CD14-positive monocyte (primary cell): Measurements from ENCODE around the gene CNTNAP2. TPM values are rescaled to one million over a fixed set of nuclear protein-coding genes. Genes with fewer than 3 reads are reported as not detected.

Experiments used
- DNase-seq, 3 donors: peaks; one replicate each; pipeline ENCODE4 v3.0.0-alpha.2; 2011 to 2022
- H2AFZ ChIP-seq: 2 replicates; pipeline ENCODE4 v1.6.0; 2012; ENCODE audit warnings: mild to moderate bottlenecking, low read depth, low read length, inconsistent platforms; ENCODE audit not compliant: insufficient read depth, poor library complexity, severe bottlenecking
- H3K27ac ChIP-seq, 2 donors: 1 replicate in 1 of 2; 2 replicates in 1 of 2; pipeline ENCODE4 v1.5.1; 2012 to 2013; ENCODE audit warnings: low read length in 2 of 2, control low read depth in 1 of 2, inconsistent platforms in 1 of 2, low read depth in 1 of 2, mild to moderate bottlenecking in 1 of 2
- H3K27me3 ChIP-seq, 2 donors: one replicate each; pipeline versions ENCODE4 v1.6.0 to v1.6.1; 2011 to 2013; ENCODE audit warnings: low read length in 2 of 2; ENCODE audit not compliant: control insufficient read depth in 2 of 2, insufficient read depth in 2 of 2
- H3K36me3 ChIP-seq, 2 donors: replicated peaks in 1 of 2; 1 replicate in 1 of 2; 2 replicates in 1 of 2; pipeline versions ENCODE4 v1.5.1 to v1.6.1; 2012 to 2013; ENCODE audit warnings: low read length in 2 of 2, control low read depth in 1 of 2, inconsistent platforms in 1 of 2, mild to moderate bottlenecking in 1 of 2; ENCODE audit not compliant: insufficient read depth in 2 of 2, control insufficient read depth in 1 of 2
- H3K4me1 ChIP-seq, 2 donors: 1 replicate in 1 of 2; 2 replicates in 1 of 2; pipeline versions ENCODE4 v1.5.1 to v1.6.1; 2012 to 2013; ENCODE audit warnings: low read length in 2 of 2, control low read depth in 1 of 2, inconsistent platforms in 1 of 2, mild to moderate bottlenecking in 1 of 2, moderate library complexity in 1 of 2; ENCODE audit not compliant: insufficient read depth in 2 of 2, control insufficient read depth in 1 of 2
- H3K4me2 ChIP-seq: replicated peaks from 2 replicates; pipeline ENCODE3; 2012; ENCODE audit warnings: low read length, moderate library complexity, mild to moderate bottlenecking; ENCODE audit not compliant: poor library complexity, severe bottlenecking; ENCODE audit errors: extremely low read depth
- H3K4me3 ChIP-seq, 3 experiments: fragments of 200-600 bp in 1 of 3; sonication (generic) in 1 of 3; replicated peaks in 1 of 3; 1 replicate in 2 of 3; 2 replicates in 1 of 3; pipeline ENCODE4 v1.5.1; 2011 to 2013; ENCODE audit warnings: low read length in 3 of 3, mild to moderate bottlenecking in 3 of 3, control low read depth in 2 of 3, low read depth in 2 of 3, inconsistent platforms in 1 of 3, moderate library complexity in 1 of 3
- H3K79me2 ChIP-seq: 2 replicates; pipeline ENCODE4 v1.6.0; 2012; ENCODE audit warnings: mild to moderate bottlenecking, control low read depth, inconsistent platforms, low read length, moderate library complexity; ENCODE audit not compliant: insufficient read depth
- H3K9ac ChIP-seq: 2 replicates; pipeline ENCODE4 v1.6.0; 2017; ENCODE audit warnings: low read length, mild to moderate bottlenecking; ENCODE audit not compliant: insufficient read depth, poor library complexity, severe bottlenecking
- H3K9me3 ChIP-seq, 2 donors: replicated peaks in 1 of 2; 1 replicate in 1 of 2; 2 replicates in 1 of 2; pipeline versions ENCODE4 v1.5.1 to v1.6.1; 2012 to 2013; ENCODE audit warnings: low read length in 2 of 2, control low read depth in 1 of 2; ENCODE audit not compliant: control insufficient read depth in 1 of 2, insufficient read depth in 1 of 2
- H4K20me1 ChIP-seq: 2 replicates; pipeline ENCODE4 v1.6.0; 2012; ENCODE audit warnings: mild to moderate bottlenecking, low read length, control low read depth, moderate library complexity; ENCODE audit not compliant: insufficient read depth
- H3K27ac Mint-ChIP-seq, 7 donors: one replicate each; pipeline ENCODE4 v1.8.0; 2020; ENCODE audit warnings: mild to moderate bottlenecking in 7 of 7, mixed read lengths in 7 of 7, moderate library complexity in 6 of 7, inconsistent platforms in 2 of 7
- H3K27me3 Mint-ChIP-seq, 3 donors: one replicate each; pipeline ENCODE4 v1.8.0; 2021 to 2022; ENCODE audit warnings: low read depth in 3 of 3, mild to moderate bottlenecking in 3 of 3, mixed read lengths in 3 of 3, moderate library complexity in 3 of 3, inconsistent platforms in 1 of 3
- H3K36me3 Mint-ChIP-seq, 2 donors: one replicate each; pipeline ENCODE4 v1.8.0; 2020; ENCODE audit warnings: mixed read lengths in 2 of 2, inconsistent platforms in 1 of 2, mild to moderate bottlenecking in 1 of 2
- H3K4me1 Mint-ChIP-seq: one replicate; pipeline ENCODE4 v1.8.0; 2020; ENCODE audit warnings: mild to moderate bottlenecking, mixed read lengths
- H3K4me3 Mint-ChIP-seq, 2 donors: one replicate each; pipeline ENCODE4 v1.8.0; 2020; ENCODE audit warnings: mild to moderate bottlenecking in 2 of 2, mixed read lengths in 2 of 2, moderate library complexity in 1 of 2
- H3K9me3 Mint-ChIP-seq, 7 donors: one replicate each; pipeline ENCODE4 v1.8.0; 2020 to 2022; ENCODE audit warnings: mixed read lengths in 7 of 7, mild to moderate bottlenecking in 6 of 7, moderate library complexity in 6 of 7, inconsistent platforms in 2 of 7
- WGBS: methylation state at CpG from one replicate; pipeline ENCODE4 v1.1.5; 2013; ENCODE audit warnings: missing lambda C conversion rate; ENCODE audit not compliant: insufficient coverage; 5-methylcytosine and 5-hydroxymethylcytosine counted together
- intact Hi-C, 2 donors: fragments of 100-400 bp; cut with micrococcal nuclease; formaldehyde crosslinking; loops; one replicate each; pipeline versions ENCODE4 v1.15.0 to v1.15.1; 2023
- polyA plus RNA-seq, 3 donors: library from polyadenylated mRNA; depleted of rRNA in 1 of 3; unstranded in 2 of 3; stranded (reverse) in 1 of 3; fragments of 300-500 nt in 2 of 3; fragments of >200 nt in 1 of 3; fragmentation: Illumina TruSeq in 2 of 3; gene quantifications; 1 replicate in 2 of 3; 2 replicates in 1 of 3; pipeline ENCODE4 v1.2.3, GENCODE V29; 2012 to 2021
- TF ChIP-seq, protein P1 (sequence below): fragments of 200-600 bp; IDR thresholded peaks from one replicate; pipeline ENCODE4 v1.8.0; 2022; ENCODE audit warnings: antibody characterized with exemption, mild to moderate bottlenecking

Gene CNTNAP2
- polyA plus RNA-seq, 3 donors: 0.01 TPM; not detected in 2

DNA sequence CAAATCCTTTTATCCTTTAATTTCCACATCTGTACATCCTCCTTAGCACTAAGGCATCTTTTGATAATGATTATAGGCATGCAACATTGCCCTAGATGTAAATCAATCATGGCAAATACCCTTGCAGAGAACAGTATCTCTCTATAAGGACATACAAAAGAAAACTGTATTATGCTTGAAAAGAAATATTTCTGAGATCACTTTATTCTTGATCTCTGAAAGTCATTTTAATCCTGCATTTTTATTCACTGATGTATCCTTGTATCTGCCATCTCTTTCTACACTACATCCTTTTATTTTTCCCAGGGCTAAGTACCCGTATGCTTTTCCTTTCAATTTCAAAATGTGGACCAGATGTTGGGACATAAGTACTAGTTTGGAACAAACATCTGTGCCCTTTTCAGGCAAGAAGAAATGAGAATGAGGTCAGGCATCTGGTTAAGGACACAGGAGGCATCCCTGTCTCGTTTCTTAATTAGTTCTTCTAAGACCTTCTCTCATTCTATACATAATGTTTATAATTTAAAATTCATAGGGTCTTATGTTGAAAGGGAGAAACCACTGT, 338.6 kb downstream of the CNTNAP2 start:
- H3K9me3 Mint-ChIP-seq: peaks cover 2 to 13% (median 4%) of the 10 kb centered on the region in 7 donors
- H3K4me3 Mint-ChIP-seq: no peak overlapping the region
- intact Hi-C loops: no loop called here
- no peaks in the 10 kb centered on the region for H3K4me1 Mint-ChIP-seq
- WGBS: no CpG with 5 or more reads among the region's 2 CpGs
- no peaks in the 10 kb centered on the region for H3K4me1 ChIP-seq
- no peak for DNase-seq
- no peaks in the 10 kb centered on the region for H3K27me3 Mint-ChIP-seq
- no peak overlapping the region for H3K4me3 ChIP-seq
- no peak overlapping the region for H3K4me2 ChIP-seq
- H4K20me1 ChIP-seq: no peaks in the 10 kb centered on the region
- TF ChIP-seq, protein P1, sequence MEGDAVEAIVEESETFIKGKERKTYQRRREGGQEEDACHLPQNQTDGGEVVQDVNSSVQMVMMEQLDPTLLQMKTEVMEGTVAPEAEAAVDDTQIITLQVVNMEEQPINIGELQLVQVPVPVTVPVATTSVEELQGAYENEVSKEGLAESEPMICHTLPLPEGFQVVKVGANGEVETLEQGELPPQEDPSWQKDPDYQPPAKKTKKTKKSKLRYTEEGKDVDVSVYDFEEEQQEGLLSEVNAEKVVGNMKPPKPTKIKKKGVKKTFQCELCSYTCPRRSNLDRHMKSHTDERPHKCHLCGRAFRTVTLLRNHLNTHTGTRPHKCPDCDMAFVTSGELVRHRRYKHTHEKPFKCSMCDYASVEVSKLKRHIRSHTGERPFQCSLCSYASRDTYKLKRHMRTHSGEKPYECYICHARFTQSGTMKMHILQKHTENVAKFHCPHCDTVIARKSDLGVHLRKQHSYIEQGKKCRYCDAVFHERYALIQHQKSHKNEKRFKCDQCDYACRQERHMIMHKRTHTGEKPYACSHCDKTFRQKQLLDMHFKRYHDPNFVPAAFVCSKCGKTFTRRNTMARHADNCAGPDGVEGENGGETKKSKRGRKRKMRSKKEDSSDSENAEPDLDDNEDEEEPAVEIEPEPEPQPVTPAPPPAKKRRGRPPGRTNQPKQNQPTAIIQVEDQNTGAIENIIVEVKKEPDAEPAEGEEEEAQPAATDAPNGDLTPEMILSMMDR: no peak
- no peak overlapping the region for H3K27ac ChIP-seq
- H3K9me3 ChIP-seq: peaks cover 4 to 13% of the 10 kb centered on the region in 2 donors
- H2AFZ ChIP-seq: no peak overlapping the region
- H3K9ac ChIP-seq: no peak overlapping the region
- H3K36me3 ChIP-seq: no peaks in the 10 kb centered on the region
- no peaks in the 10 kb centered on the region for H3K36me3 Mint-ChIP-seq
- H3K27me3 ChIP-seq: no peaks in the 10 kb centered on the region
- no peak overlapping the region for H3K27ac Mint-ChIP-seq
- H3K79me2 ChIP-seq: no peaks in the 10 kb centered on the region

DNA sequence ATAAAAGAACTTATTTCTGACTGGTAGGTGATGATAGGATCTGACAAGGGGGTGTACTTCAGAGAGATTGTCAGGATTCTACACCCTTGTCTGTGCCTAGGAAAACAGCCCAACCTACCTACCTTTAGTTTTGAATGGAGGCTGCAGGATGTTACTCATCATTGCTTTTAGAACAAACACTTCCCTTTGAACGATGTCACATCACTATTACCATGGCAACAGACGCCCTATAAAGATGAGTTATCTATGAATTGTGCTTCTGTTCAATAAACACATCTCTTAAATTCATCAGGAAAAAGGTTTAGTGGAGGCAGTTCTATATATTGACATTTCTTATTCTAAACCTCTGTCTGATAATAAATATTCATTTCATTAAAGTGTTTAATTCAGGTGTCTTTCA, 362.4 kb downstream of the CNTNAP2 start:
- peaks cover 4% of the 10 kb centered on the region in 2 donors for H3K9me3 ChIP-seq
- H4K20me1 ChIP-seq: no peaks in the 10 kb centered on the region
- Mint-ChIP-seq H3K27me3 (no peaks in the 10 kb centered on the region), H3K9me3 (peaks cover 0 to 7% (median 2%) of the 10 kb centered on the region in 7 donors), H3K36me3 (no peaks in the 10 kb centered on the region), H3K4me1 (no peaks in the 10 kb centered on the region), H3K4me3 (no peak overlapping the region), H3K27ac (no peak overlapping the region)
- H3K4me3 ChIP-seq: no peak overlapping the region
- DNase-seq: no peak
- H2AFZ ChIP-seq: no peak overlapping the region
- intact Hi-C loops: no loop called here
- H3K79me2 ChIP-seq: no peaks in the 10 kb centered on the region
- H3K9ac ChIP-seq: no peak overlapping the region
- no peak overlapping the region for H3K4me2 ChIP-seq
- TF ChIP-seq, protein P1: no peak
- WGBS: no CpG with 5 or more reads among the region's 2 CpGs
- no peaks in the 10 kb centered on the region for H3K4me1 ChIP-seq
- no peaks in the 10 kb centered on the region for H3K27me3 ChIP-seq
- no peaks in the 10 kb centered on the region for H3K36me3 ChIP-seq
- no peak overlapping the region for H3K27ac ChIP-seq
